DMS 273 (cell line): Measurements from ENCODE around the gene RRBP1.
"Not testable (repeated sequence)": the region's sequence is repeated elsewhere in the genome, so short reads cannot be mapped to it uniquely, and the experiment has no call there.

Source experiments
- DNase-seq: peaks from one replicate; lab custom pipeline; 2025; ENCODE audit not compliant: unreplicated experiment; lab: John Stamatoyannopoulos, UW

RRBP1 gene

DNA sequence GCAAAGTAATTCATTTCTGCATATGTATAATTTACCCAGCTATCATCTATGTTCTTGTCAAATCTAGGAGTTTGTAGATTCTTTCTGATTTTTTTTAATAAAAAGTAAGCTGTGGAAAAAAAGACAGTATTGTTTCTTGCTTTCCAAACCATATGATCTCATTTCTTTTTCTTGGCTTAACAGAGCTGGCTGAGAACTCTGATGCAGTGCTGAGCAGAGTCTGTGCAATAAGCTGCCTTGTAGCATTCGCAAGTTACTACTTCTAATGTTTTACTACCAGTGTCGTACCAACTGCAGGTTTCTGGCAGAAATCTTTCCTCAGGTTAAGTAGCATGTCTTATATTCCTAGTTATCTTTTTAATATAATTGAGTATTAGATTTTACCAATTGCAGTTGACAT lies 15.6 kb downstream of the RRBP1 start:
- no peak for DNase-seq

DNA sequence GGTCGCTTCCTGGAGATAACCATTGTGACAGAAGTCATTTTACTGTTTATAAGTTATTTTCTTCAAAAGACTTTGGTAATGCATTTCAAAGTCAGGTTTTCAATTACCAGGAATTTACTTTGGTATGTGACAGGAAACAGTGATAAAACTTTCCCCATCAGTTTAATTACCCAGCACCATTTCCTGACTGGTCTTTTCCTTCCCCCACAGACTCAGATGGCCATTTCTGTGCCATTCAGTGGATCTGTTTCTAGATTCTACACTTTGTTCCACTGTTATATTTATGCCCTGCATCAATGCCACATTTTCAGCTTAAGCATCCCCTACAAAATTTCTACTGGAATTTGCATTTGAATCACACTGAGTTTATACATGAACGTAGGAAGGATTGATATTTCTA lies 16.3 kb downstream of the RRBP1 start:
- DNase-seq = no peak

DNA sequence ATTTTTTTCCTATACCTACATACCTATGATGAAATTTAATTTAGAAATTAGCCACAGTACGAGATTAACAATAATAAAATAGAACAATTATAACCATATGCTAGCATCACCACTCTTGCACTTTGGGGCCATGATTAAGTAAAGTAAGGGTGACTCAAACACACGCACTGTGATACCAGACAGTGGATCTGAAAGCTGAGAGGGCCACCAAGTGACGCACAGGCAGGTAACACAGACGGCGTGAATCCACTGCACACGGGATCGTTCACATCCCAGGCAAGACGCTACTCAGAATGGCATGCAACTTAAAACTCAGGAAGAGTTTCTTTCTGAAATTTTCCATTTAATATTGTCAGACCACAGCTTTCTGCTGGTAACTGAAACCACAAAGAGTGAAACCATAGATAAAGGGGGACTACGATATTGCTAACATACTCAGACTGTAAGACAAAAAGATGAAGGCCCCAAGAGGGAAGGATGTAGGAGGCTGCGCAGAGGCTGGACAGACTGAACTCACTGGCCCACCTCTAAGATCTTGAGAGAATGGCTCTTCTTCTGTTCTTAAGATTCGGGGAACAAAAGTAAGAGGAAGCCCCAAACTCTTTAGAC lies 17.9 kb downstream of the RRBP1 start:
- DNase-seq = no peak

DNA sequence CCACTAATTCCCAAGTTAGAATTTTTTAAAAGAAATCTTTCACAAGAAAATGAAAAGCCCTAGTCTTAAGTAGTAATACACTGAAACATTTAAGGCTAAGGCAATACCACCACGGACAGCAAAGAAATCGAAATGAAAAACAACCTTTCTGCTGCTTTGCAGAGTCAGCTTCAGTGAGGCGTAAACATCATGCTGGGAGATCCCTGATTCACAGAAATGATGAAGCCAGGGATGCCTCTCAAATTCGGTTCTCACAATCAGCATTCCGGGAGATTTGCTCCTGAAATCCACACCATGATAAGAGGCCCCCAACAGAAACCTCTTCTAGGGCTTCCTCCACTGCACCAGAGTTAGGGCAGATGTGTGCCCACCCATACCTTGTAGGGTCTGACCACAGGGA lies 18.6 kb downstream of the RRBP1 start:
- DNase-seq = no peak

DNA sequence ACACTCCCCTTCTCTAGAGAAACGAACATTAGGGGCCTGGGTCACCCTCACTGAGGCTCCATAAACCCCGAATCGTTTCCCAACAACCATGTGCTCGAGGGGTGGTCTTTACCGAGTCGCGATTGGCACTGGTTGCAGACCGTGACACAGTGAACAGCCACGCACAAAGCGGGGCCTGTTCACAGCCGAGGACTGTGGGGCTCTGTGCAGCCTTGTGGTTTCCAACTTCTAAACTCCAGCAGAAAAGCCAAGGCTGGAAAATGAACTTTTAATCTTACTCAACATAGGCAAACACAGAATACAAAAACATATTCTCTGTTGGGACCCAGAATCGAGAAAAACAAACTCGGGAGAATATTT lies 19.0 kb downstream of the RRBP1 start:
- no peak for DNase-seq

DNA sequence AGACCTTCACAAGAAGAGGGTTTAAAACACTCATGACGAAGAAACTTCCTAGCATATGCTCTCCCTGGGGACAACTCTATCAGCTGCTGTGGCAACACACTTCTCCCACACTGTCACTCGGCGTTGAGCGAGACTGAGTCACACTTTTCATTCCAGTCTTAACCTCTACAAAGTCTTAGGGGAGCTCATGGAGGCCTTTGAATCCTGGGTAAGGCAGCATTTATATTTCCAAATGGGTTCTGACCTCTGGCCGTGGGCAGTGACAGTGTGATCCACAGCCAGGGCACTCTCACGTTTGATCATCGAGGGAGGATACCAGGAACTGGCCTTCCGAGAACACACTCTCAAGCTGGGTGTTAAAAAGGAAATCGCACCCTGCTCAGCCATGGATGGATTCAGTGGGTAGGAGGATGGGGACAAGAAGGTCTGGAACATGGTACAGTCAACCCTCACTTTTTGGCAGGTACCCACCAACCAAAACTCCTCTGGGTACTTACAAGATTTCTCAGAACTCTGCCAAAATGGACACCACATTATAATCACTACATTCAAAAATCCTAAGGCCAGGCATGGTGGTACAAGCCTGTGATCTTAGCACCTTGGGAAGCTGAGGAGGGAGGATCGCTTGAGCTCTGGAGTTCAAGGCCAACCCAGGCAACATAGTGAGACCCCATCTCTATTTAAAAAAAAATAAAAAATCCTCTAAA lies 19.6 kb downstream of the RRBP1 start:
- DNase-seq = no peak

DNA sequence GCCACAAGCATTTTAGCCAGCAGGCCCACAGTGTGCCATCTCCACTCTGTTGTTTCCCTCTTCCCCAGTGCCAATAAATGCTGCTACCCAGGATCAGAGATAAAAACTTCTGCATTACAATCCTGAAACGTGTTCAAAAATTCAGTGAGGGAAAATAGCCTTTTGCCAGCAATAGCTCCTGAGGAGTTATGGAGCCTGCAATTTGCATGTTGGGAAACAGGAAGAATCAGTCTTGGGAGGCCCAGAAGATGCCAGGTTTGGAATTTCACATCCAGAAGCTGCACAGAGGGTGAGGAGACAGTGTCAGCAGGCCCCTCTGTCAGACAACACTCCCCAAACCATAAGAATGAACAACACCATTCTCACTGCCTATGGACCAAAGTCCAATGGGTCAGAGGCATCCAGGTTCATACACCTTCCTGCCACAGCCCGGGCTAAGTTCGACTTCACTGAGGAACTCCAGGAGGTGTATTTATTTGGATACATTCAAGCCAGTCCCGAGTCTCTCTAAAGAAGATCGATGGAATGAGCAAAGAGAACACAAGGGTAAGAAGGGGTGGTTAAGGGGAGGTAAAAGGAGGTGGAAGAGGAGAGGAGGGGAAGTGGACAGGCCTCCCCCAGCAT lies 20.8 kb downstream of the RRBP1 start:
- DNase-seq = no peak

DNA sequence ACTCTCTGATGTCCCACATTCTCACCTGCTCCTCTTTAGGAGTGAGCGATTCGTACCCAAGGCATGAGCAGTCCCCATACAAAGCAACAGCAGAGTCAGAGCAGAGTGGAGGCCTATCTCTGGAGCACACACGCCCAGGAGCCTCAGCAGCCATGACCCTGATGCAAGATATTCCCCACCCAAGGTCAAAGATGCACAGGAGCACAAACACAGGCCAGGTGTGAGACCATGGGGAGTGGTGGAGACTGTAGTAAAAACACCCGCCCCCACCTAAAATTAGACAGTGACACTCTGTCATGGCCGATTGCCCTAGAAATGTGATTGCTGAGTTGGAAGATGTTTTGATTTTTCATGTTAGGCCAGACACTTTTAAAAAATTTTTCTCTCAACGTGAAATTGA lies 21.4 kb downstream of the RRBP1 start:
- no peak for DNase-seq

DNA sequence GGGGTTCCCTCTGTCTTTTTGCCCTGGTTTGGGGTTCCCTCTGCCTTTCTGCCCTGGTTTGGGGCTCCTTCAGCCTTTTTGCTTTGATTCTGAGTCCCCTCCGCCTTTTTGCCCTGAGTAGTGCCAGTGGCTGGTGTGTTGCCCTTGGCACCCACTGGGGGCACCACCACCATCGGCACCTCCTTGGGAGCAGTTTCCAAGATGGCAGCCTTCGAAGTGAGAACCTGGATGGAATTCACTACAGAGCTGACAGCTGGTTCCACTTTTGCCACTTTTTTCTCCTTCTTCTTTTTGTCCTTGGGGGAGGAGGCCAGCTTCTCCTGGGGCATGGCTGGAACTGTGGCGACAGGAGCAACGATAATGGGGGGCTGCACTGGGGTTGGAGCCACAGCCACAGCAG lies 22.2 kb downstream of the RRBP1 start:
- peak; percentile 11 for DNase-seq

DNA sequence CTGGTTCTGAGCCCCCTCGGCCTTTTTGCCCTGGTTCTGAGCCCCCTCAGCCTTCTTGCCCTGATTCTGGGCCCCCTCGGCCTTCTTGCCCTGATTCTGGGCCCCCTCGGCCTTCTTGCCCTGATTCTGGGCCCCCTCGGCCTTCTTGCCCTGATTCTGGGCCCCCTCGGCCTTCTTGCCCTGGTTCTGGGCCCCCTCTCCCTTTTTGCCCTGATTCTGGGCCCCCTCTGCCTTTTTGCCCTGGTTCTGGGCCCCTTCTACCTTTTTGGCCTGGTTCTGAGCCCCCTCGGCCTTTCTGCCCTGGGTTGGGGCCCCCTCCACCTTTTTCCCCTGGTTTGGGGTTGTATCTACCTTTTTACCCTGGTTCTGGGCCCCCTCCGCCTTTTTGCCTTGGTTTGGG lies 22.7 kb downstream of the RRBP1 start:
- DNase-seq = not testable (repeated sequence)

DNA sequence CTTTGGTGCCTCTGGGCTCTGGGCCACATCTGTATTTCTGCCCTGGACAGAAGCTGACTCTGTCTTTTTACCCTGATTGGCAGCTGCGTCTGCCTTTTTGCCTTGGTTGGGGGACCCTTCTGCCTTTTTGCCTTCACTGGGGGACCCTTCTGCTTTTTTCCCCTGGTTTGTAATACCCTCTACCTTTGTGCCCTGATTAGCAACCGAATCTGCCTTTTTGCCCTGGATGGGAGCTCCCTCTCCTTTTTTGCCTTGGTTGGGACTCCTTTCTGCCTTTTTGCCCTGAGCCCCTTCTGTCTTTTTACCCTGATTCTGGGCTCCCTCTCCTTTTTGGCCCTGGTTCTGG lies 23.4 kb downstream of the RRBP1 start:
- DNase-seq = no peak

DNA sequence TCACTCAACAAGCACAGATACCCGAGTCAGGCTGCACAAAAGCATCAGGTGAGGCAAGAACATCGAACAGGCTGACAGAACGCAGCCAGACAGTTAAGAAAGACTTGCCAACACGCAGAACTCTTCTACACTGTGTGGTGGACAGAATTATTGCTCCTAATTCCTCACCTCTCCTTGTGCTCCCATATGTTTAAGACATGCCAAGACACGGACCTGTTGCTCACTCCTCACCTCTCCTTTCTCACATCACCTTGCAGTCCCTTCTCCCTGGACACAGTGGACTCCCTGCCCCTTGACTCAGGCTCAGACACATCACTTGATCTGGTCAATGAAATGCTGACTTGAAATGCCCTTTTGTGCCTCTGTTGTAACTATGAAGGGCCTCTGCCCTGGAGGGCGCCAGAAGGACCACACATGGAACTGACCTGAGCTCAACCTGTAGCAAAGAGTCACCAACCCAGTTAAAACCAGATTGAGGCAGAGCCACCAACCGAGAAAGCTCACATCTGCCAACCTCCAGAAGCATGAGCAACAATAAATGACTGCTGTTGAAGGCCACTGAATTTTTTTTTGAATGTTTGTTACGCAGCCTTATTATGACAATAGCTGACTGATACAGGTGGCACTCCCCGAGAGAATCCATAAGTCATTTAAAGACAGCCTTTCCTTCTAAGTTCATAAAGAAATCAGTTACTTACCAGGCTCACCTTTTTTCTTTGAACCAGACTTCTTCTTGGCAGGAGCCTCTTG lies 24.0 kb downstream of the RRBP1 start:
- DNase-seq = no peak

DNA sequence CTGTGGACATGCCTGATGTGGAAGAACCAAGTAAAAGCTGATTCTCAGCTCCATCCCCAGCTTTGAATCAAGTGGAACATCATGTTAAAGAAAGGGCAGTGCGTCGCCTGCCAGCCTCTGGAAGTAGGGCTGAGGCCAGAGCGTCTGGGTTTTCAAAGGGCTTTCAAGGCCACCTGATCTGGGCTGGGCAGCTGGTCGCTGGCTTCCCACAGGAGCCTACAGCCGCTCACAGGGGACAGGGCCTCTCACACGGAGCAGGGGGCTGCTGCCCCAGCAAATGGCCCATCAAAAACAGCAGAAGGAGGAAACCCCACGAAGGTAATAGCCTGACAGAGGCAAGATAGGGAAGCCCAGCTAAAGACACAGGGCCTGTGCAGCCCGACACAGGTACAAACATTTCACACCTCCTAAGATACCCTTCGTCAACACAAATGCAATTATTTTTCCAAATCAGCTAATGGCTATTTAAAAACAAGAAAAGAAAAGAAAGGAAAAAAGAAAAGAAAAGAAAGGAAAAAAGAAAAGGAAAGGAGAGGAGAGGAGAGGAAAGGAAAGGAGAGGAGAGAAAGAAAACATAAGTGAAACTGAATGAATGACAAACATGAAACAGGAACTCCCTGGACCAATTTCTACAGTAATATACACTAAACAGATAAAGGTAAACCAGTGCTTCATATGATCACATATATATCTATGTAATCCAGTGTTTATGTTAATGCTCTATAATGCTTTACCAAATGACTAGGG lies 24.8 kb downstream of the RRBP1 start:
- no peak for DNase-seq

DNA sequence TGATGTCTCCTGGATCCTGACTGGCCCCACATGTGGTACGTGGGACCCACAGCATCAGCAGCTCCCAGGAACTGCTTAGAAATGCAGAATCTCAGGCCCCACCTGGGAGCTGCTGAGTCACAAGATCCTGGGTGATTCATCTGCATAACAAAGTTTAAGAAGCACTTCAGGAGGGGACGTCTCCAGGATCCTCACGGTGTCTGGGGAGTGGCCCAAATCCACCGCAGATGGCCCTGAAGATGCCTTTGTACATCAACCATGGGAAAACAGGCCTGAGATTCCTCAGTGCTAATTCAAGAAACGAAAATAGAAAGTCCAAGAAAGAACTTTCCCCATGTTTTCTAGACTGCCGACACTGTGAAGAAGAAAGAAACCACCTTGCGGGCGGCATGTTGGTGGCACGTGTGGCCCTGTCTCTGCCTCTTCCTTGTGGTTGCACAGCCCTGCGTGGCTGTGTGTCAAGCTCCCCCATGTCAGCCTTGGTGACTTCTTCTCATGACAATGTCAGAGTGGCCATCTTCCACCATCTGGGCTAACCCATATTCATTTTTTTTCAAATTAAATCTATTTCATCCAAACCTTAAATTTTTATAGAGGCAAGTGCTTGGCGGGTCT lies 26.1 kb downstream of the RRBP1 start:
- no peak for DNase-seq

DNA sequence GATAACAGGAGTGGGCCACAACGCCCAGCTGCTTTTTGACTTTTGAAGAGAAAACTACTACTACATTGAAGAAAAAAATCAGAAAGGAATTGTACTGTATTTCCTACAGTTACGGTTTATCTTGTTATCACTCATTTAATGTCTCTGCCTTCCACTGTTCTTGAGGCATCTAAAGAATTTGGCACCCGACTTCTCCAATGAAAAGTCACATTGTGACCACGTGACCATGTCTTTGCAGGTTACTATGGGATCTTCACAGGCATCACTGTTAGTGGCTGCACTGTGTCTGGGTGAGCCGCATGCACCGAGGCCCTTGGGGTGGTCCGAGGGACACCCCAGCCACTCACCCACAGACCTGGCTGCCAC lies 26.8 kb downstream of the RRBP1 start:
- no peak for DNase-seq

DNA sequence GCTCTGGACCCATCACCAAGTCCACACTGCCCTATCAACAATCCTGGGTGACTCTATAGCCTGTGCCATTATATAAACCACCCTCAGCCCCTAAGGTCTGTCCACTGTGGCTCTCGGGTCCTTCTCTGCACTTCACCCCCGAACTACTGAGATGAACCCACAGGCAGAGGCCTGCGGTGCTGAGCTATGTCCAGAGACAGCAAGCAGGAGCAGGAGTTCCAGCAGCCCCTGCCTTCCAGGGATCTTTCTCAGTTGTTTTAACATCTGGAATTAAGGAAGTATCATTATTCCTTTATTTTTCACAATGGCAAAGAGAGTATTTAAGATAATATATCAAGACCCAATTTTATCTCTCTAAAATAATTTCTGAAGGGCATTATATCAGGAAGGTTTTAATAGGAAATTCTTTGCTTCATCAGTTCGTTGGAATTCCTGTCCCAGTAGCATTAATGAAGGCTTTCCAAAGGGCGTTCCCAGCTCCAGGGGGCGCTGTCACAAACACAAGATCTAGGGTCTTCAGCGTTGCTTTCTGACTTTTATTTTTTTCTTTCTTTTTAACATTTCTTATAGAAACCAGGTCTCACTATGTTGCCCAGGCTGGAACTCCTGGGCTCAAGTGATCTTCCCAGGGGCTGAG lies 27.3 kb downstream of the RRBP1 start:
- DNase-seq = peak; percentile 49

DNA sequence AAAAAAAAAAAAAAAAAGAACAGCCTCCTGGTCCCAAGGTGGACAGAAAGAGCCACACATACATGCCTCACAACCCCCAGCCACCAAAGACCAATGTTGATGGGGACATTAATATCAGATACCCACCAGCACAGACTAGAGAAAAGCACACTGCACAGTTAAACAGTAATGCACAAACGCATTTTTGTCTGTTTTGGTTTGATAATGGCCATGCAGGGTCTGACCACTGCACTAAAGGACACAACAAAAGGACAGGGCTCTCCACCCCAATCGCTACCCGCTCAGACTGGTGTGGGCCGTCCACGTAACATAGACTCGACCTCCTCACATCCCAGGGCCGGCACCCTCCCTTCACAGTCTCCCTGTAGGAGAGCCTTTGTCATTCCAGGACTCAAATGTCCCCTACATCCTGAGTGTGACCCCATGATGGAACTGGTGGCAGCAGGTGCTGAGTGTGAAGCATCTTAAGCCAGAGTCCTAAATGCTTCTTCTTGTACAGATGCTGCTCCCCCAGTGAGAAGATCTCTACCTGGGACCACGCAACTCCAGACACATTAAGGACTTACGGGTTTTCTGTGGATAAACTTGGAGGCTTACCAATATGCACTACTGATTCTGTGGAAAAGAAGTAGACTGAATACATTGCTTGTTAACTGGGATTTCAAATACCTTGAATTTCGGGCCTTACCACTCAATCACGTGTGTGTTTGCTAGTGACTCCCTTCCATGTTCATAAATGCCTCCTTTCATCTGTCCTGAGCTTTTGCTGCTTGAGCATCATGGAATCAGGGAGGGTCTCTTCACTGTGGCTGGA lies 28.0 kb downstream of the RRBP1 start:
- DNase-seq = no peak

DNA sequence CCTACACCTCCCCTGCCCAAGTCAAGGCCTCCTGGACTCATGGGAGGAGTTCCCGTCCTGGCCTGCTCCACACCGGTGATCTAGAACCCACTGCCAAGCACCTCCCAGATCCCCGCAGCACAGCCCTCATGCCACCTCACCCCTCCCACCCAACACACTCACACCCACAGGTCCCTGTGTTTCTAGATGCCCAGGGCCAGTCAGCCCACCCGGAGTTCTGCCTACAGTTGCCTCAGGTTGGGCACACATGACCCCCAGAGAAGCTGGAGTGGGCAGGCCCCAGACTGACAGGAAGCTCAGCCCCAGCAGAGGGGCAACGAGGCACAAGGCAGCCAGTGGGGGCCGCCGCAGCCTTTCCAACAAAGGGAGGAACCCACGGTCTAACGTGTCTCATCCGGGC lies 29.6 kb downstream of the RRBP1 start:
- no peak for DNase-seq

DNA sequence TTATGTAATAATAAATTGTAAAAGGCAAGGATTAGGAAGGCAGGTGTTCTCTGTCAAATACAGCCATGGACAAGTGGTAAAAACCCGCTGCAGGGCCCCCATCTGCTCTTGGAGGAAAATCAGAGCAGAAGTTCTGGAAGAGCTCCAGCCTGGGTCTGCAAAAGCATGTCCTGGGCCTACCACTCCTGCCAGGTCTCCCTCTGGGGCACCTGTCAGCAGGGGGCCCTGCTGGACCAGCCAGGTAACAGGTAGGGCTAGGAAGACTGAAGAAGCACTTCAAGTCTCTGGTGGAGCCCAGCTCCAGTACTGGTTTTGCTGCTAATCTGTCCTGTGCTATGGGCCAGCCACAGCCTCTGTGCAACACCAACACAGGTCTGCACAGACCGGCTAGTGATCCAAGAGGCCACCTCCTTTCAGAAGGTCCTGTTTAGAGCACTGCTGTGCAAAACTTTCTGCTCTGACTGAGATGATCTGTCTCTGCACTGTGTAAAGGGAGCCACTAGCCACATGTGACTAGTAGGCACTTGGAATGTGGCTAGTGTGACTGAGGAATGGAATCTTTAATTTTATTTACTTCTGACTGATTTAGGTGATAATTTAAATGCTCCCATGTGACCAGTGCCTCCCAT lies 30.2 kb downstream of the RRBP1 start:
- DNase-seq = peak; percentile 76
